Suppressor macrophage treated with lipopolysaccharide for 1 hour (primary cell): Measurements from ENCODE around the gene RIMBP3B.
"Not testable (repeated sequence)": the region's sequence is repeated elsewhere in the genome, so short reads cannot be mapped to it uniquely, and the experiment has no call there.

ENCODE experiments used
- DNase-seq, 3 donors: peaks; one replicate each; pipeline ENCODE4 v3.0.0-alpha.2; 2020 to 2022

RIMBP3B gene

GRCh38 chr22:21418974-21419638 lies 35.6 kb downstream of the RIMBP3B start:
- not testable (repeated sequence) for DNase-seq

- not testable (repeated sequence) for DNase-seq
These were observed 36.7 kb downstream of the RIMBP3B start for GRCh38 chr22:21420180-21420763.

GRCh38 chr22:21424084-21424709 lies 40.6 kb downstream of the RIMBP3B start:
- DNase-seq = not testable (repeated sequence)

- DNase-seq = not testable (repeated sequence)
These were observed 51.1 kb downstream of the RIMBP3B start for GRCh38 chr22:21434378-21435233.

- DNase-seq = not testable (repeated sequence)
These were observed 52.7 kb downstream of the RIMBP3B start for GRCh38 chr22:21435998-21436810.

- DNase-seq = not testable (repeated sequence)
These were observed 54.5 kb downstream of the RIMBP3B start for GRCh38 chr22:21438013-21438412.
